T-helper 1 cell treated with Interleukin-12 subunit alpha and Interleukin-12 subunit beta and Interleukin-4 antibody, amounts not matched to agents 30 ng/mL and 1 ng/mL, for 36 hours (primary cell): ENCODE measurements around the gene PSD4. TPM values are rescaled to one million over a fixed set of nuclear protein-coding genes. Genes with fewer than 3 reads are reported as not detected.
"Not testable (repeated sequence)": the region's sequence is repeated elsewhere in the genome, so short reads cannot be mapped to it uniquely, and the experiment has no call there.

Experiments used
- intact Hi-C: fragments of 100-400 bp; cut with micrococcal nuclease; formaldehyde crosslinking; loops from one replicate; pipeline ENCODE4 v1.15.1; 2024
- total RNA-seq: library from RNA; stranded (reverse); gene quantifications from 2 replicates; pipeline ENCODE4 v1.2.3, GENCODE V29; 2022

Gene PSD4
- total RNA-seq, 1 donor from 2014 or later: 334 TPM

- intact Hi-C loops: no loop called here
Observed at GRCh38 chr2:113234721-113235346, 61.1 kb downstream of the PSD4 start.

DNA sequence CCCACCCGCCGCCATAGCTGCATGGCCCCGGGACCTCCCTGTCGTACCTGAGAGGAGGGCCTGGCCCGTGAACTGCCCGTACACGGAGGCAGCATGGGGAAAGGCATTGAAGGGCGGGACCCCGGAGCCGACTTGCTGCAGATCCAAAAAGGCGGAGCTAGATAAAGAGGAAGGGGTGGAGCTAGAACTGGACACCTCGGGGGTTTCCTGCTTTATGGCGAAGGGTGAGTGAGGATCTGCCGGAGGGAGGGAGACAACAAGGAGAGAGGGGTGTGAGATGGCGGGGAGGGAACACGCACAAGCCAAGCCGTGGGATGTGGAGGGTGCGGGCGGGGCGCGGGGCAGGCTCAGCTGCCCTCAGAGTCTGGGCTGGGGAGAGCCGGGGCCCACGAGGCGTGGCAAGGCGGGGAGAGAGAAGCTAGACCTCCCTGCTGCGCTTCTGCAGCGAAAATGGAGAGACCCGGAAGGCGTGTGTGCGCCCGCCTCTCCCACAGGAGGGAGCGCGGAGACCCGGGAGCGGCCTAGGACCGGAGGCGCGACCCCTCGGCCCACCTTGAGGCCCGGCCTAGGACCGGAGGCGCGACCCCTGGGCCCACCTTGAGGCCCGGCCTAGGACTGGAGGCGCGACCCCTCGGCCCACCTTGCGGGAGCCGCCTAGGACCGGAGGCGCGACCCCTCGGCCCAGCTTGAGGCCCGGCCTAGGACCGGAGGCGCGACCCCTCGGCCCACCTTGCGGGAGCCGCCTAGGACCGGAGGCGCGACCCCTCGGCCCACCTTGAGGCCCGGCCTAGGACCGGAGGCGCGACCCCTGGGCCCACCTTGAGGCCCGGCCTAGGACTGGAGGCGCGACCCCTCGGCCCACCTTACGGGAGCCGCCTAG, 61.8 kb downstream of the PSD4 start:
- intact Hi-C loops: not testable (repeated sequence)

DNA sequence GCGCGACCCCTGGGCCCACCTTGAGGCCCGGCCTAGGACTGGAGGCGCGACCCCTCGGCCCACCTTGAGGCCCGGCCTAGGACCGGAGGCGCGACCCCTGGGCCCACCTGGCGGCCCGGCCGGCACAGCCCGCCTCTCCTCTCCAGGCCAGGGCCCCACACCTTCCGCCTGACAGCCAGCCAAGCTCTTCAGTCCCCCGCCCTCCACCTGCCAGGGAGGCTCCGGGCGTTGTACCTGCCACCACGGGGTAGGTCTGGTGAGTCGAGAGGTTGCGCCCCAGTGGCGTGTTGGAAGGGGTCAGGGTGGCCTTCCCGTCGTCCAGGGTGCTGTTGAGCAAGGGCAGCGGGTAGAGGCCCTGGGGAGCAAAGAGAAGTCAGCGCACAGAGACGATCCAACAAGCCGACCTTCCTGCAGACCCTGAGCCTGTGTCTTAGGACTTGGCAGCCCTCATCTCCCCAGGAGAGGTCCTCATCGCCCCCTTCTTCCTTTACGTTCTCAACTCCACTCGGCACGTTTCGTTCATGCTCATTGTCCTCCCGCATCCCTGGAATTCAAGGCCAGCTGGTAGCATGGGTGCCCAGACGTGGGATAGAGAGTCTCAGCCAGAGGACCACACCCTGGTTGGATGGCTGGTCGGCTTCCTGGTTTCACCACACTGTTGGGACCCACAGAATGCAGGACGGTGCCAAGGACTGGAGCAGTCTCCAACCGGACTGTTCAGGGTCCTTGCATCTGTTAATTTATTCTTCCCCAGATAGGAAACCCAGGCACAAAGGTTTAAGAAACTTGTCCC, 62.8 kb downstream of the PSD4 start:
- intact Hi-C loops: no loop called here

DNA sequence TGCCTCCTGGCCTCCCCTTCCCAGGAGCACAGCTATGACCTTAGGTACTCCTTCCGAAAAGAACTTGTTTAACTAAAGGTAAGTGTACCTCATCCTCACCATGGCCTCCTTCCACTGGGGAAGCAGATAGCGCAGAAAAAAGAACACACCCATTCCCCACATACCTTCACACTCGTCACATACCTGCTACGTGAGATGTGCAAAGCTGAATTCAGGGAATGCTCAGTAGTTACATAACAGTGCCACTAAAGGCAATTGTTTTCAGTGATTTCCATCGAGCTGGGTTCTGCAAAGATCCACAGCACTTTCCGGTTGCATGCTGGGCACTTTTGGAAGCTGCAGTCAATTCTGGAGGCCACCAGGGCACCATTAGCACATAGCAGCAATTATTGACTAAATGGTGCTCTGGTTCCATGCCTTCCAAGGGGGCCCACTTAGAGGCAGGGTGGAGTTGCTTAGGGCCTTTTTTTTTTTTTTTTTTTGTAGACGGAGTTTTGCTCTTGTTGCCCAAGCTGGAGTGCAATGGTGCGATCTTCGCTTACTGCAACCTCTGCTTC, 63.9 kb downstream of the PSD4 start:
- intact Hi-C loops: no loop called here

DNA sequence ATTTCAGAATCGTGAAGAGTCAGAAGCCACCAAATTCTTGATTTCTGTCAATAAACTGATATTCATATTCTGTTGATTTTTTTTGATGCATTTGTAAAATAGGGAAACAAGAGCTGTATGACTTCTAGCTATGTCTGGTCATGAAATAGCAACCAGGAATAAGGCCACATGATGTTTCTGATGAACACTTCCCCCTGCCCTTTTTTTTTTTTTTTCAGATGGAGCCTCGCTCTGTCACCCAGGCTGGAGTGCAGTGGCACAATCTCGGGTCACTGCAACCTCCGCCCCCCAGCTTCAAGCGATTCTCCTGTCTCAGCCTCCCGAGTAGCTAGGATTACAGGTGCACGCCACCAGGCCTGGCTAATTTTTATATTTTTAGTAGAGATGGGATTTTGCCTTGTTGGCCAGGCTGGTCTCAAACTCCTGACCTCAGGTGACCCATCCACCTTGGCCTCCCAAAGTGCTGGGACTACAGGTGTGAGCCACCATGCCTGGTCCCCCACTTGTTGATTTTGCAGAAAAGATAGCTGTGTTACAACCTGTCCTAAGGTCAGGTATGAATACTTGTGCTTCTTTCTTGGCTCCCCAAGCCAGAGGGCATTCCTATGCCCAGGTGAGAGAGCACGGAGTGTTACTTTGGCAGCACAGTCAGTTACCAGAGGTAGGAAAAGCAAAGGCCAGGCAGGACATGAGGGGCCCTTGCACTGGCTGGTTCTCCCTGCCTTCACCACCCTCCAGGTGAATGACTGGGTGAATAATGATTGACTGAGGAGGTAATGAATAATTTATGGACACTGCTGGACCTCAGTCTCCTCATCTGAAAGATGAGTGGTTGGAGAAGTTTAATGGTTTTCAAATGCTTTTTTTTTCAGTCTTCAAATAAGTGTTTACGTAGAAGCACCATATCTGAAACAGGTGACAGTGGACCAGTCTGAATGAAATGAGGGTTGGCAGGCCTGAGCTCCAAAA, 65.4 kb downstream of the PSD4 start:
- intact Hi-C loops: no loop called here

GRCh38 chr2:113240150-113240914, 66.6 kb downstream of the PSD4 start:
- intact Hi-C loops: no loop called here

- intact Hi-C loops: no loop called here
Observed at GRCh38 chr2:113240915-113241911, 67.4 kb downstream of the PSD4 start.

- intact Hi-C loops: no loop called here
Observed at GRCh38 chr2:113242327-113242726, 68.6 kb downstream of the PSD4 start.

DNA sequence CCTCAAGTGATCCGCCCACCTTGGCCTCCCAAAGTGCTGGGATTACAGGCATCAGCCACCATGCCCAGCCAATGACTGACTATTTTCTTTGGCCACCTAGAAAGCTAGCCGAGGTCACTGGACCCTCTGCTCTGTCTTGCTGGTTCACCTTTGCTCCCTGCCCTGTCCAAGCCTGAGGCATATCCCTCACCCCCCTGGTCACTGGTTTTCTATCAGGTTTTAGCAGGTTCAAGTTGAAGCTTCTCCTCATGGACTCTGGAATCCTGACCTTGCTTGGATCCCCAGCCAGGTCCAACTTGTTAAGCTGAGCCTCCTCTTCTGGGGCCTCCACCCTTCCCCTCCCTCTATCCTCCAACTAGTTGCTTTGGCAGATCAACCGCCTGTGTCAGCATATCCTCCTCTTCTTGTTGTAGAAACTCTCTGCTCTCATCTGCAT, 71.5 kb downstream of the PSD4 start:
- intact Hi-C loops: loop anchor here (5.0 kb wide), 2 partner anchors 52 to 147 kb away; no protein-coding TSS in a partner anchor

DNA sequence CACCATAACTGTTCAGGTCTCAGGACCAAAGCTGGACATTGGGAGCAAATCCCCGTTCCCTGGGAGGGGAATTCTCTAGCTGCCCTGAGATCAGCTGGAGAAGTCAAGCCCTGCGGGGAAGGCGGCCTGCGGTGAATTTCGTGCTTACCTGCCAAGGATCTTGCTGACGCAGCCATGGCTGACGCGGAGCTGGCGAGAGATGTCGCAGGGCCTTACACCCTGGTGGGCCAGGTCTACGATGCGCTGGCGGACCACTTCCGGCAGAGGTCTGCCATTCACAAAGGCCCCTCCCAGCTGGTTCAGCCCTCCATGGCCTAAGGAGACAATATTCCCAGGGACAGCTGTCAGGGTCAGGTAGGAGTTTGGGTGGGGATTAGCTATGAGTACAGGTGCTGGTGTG, 72.8 kb downstream of the PSD4 start:
- intact Hi-C loops: loop anchor here (5.0 kb wide), 2 partner anchors 51 to 146 kb away; no protein-coding TSS in a partner anchor

DNA sequence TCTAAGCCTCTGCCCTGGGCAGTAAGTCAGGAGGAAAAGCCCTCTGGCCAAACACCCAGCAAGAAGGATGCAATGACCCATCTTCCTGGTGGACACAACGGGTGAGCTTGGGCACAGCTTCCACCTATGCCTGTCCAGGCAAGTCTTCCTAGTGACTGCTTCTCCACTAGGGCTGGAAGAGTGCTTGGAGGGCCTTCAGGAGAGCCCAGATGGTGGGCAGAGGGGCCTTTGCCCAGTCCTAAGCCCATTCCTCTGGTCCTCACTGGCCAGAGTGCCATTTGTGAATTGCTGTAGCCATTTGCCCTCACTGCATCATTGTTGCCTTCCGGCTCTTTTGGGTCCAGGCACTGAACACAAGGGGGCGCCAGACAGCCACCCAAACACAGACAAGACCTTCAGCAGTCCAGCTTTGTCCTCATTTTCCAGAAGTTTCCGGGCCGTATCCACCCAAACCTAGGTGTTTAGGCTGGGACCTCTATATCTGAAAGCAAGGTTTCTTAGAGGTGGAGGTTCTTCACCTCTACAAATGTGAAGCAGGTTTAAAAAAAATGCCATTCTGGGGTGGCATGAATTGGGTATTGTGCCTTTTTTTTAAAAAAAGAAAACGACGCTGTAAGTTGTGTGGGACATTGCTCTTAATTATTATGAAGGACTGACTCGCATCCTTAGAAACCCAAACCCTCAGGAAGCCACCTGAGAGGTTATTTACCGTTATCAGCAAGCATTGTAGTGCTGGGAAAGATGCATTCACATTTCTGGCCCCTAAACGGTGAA, 75.4 kb downstream of the PSD4 start:
- intact Hi-C loops: loop anchor here (1.0 to 5.0 kb wide), 7 partner anchors 45 to 169 kb away; no protein-coding TSS in a partner anchor

GRCh38 chr2:113251118-113251517, 77.3 kb downstream of the PSD4 start:
- intact Hi-C loops: loop anchor here (2.0 kb wide), 1 partner anchor 22 kb away; no protein-coding TSS in a partner anchor

DNA sequence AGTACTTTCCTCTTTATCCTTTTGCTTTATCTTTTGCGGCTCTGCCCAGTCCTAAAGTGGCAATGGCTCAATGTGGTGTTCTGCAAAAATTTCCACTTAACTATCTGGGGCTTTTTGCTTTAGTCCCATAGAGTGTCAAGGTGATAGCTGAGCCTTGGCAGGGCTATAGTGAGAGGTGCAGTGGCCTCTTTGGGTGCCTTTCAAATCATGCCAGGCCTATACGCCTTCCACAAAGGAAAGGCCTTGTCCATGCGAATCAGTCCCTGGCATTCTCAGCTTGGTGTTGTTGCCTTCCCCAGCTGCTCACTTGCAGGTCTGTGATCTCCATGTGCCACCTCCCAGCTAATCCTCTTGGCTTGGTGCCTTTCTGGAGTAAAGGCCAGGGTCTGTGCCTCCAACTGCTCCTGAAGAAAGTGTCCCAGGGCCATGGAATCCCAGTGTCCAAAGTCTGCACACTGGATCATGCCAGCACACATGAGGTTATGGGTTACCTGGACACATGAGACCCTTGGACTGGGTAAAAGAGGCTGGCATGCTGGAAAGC, 78.3 kb downstream of the PSD4 start:
- intact Hi-C loops: no loop called here

- intact Hi-C loops: no loop called here
Observed at GRCh38 chr2:113253453-113253852, 79.7 kb downstream of the PSD4 start.

DNA sequence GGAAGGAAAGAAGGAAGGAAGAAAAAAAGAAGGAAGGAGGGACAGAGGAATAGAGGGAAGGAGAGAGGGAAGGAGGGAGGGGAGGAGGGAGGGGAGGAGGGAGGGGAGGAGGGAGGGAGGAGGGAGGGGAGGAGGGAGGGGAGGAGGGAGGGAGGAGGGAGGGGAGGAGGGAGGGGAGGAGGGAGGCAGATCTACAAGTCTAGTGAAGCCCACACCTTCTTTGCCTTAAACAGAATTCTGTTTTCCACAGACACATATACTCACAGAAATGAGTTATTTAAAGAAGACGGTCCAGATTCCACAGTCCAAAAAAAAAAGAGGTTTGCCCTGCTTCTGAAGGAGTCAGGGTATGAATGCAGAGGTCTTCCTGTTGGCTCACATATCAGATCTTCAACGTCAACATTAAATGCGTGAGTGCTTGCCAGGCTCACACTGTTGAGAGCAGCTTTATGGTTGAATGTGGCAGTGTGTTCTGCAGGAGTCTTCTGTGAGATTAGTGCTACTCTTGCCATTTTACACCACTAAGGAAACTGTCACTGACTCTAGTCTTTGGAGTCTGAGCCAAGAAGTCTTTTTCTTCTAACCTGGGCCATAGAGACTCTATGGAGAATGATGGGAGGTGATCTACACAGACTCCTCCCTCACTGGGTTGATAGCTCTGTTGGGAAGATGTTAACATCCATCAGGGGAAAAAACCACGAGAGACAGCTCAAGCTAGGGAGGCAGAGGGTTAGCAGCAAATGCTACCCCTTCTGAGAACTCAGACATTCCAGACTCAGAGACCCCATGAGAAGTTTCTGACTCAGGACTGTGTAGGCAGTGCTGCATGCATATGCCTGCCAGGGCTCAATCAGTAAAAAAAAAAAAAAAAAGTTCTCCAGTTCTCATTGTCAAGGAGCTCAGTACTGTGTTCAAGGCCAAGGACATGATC, 81.6 kb downstream of the PSD4 start:
- intact Hi-C loops: no loop called here
